ENCODE results near the gene UBQLN4.

The UBQLN4 gene

DNA sequence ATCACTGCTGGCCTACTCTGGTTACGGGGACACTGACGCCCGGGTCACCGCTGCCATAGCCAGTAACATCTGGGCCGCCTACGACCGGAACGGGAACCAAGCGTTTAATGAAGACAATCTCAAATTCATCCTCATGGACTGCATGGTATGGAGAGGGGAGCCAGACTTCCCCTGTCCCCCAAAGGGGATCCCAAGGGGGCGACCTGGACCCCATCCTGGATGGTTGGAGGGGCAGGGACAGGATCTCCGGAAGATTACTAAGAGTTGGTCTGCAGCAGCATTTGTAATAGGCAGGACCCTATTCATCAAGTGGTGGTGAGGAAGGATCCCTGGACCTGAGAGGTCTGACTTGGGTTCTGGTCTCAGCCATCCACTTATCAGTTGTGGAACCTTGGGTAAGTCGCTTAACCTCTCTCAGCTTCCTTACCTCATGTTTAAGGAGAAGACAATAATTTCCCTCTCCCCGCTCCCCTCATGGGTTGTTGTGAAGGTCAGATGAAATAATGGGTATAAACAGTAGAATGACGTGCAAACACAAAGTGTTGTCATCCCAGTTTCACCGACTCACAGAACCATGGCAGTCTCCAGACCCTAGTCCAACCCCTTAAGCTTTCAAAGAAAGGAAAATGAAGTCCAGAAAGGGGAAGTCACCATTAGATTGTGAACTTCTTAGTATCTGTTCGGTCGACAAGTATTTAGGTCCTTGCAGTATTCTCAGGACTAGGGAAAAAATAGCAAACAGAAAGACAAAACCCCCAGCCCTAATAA is 1.9 kb upstream of the UBQLN4 start:
- no peak for DNase-seq
- Histone ChIP-seq H3K9me3 (ENCODE audit: insufficient read depth, low read length, severe bottlenecking) (no peaks in the 10 kb centered on the region), H3K27ac (ENCODE audit: low read length) (peak overlapping the region; percentile 76), H3K4me2 (ENCODE audit: insufficient read depth, low read length) (peak overlapping the region; percentile 86), H3K36me3 (ENCODE audit: insufficient read depth, low read length) (peaks cover 30% of the 10 kb centered on the region), H2AFZ (ENCODE audit: low read depth, low read length) (peak overlapping the region; percentile 90), H3K27me3 (ENCODE audit: insufficient read depth, low read length, poor library complexity) (no peaks in the 10 kb centered on the region), H3K4me3 (ENCODE audit: low read depth in 1 of 2, low read length in 2 of 2) (peak overlapping the region; percentile 66 to 84; a peak in 3 of 4 replicates), H4K20me1 (ENCODE audit: insufficient read depth, low read length) (peaks cover 12% of the 10 kb centered on the region; the same call in 1 of the 2 replicates), H3K4me1 (ENCODE audit: insufficient read depth, low read length) (peaks cover 36% of the 10 kb centered on the region), H3K9ac (ENCODE audit: low read depth, low read length) (peak overlapping the region; percentile 72), H3K79me2 (ENCODE audit: insufficient read depth, low read length) (peaks cover 33% of the 10 kb centered on the region)
- ATAC-seq (ENCODE audit: insufficient read depth, low read depth), result no peak
- TF ChIP-seq CTCF (IDR thresholded peaks at IDR 0.05; ENCODE audit: borderline replicate concordance, extremely low read depth, low read length, poor library complexity, severe bottlenecking) (no peak), EZH2 (IDR thresholded peaks at IDR 0.05; ENCODE audit: borderline replicate concordance, low read depth, low read length, severe bottlenecking) (no peak)

GRCh38 chr1:156054500-156055280 is 1.1 kb upstream of the UBQLN4 start, which contains the start of gene LAMTOR2:
TSS of gene LAMTOR2 (plus strand) at chr1:156054782. CDS start at chr1:156054890, 108 bp downstream.
- H3K4me2 ChIP-seq (ENCODE audit: insufficient read depth, low read length), result peak within 1 kb of the TSS; percentile 86
- peaks cover 38% of the 10 kb centered on the region for H3K36me3 ChIP-seq (ENCODE audit: insufficient read depth, low read length)
- H2AFZ ChIP-seq (ENCODE audit: low read depth, low read length), result peak within 1 kb of the TSS; percentile 90
- H3K9me3 ChIP-seq (ENCODE audit: insufficient read depth, low read length, severe bottlenecking), result no peaks in the 10 kb centered on the region
- H3K4me1 ChIP-seq (ENCODE audit: insufficient read depth, low read length), result peaks cover 36% of the 10 kb centered on the region
- H3K27me3 ChIP-seq (ENCODE audit: insufficient read depth, low read length, poor library complexity), result no peaks in the 10 kb centered on the region
- peaks cover 33% of the 10 kb centered on the region for H3K79me2 ChIP-seq (ENCODE audit: insufficient read depth, low read length)
- ATAC-seq (ENCODE audit: insufficient read depth, low read depth) (peak; percentile 81), DNase-seq (peak; percentile 99)
- H3K27ac ChIP-seq (ENCODE audit: low read length), result peak within 1 kb of the TSS; percentile 85
- H3K9ac ChIP-seq (ENCODE audit: low read depth, low read length), result peak within 1 kb of the TSS; percentile 72
- H3K4me3 ChIP-seq (ENCODE audit: low read depth in 1 of 2, low read length in 2 of 2), result peak within 1 kb of the TSS; percentile 66 to 84
- peaks cover 12% of the 10 kb centered on the region; the same call in 1 of the 2 replicates for H4K20me1 ChIP-seq (ENCODE audit: insufficient read depth, low read length)
- TF ChIP-seq EZH2 (IDR thresholded peaks at IDR 0.05; ENCODE audit: borderline replicate concordance, low read depth, low read length, severe bottlenecking) (no peak), CTCF (IDR thresholded peaks at IDR 0.05; ENCODE audit: borderline replicate concordance, extremely low read depth, low read length, poor library complexity, severe bottlenecking) (no peak)

- ATAC-seq (ENCODE audit: insufficient read depth, low read depth) (peak; percentile 52), DNase-seq (peak; percentile 84)
- peak overlapping the region; percentile 42 for H3K27ac ChIP-seq (ENCODE audit: low read length)
- peaks cover 49% of the 10 kb centered on the region for H3K36me3 ChIP-seq (ENCODE audit: insufficient read depth, low read length)
- H4K20me1 ChIP-seq (ENCODE audit: insufficient read depth, low read length), result peaks cover 12% of the 10 kb centered on the region; the same call in 1 of the 2 replicates
- peak overlapping the region; percentile 72 for H3K9ac ChIP-seq (ENCODE audit: low read depth, low read length)
- peaks cover 33% of the 10 kb centered on the region for H3K79me2 ChIP-seq (ENCODE audit: insufficient read depth, low read length)
- peak overlapping the region; percentile 40 to 84; a peak in 3 of 4 replicates for H3K4me3 ChIP-seq (ENCODE audit: low read depth in 1 of 2, low read length in 2 of 2)
- H3K4me1 ChIP-seq (ENCODE audit: insufficient read depth, low read length), result peaks cover 36% of the 10 kb centered on the region
- peak overlapping the region; percentile 75 for H2AFZ ChIP-seq (ENCODE audit: low read depth, low read length)
- no peaks in the 10 kb centered on the region for H3K9me3 ChIP-seq (ENCODE audit: insufficient read depth, low read length, severe bottlenecking)
- TF ChIP-seq EZH2 (IDR thresholded peaks at IDR 0.05; ENCODE audit: borderline replicate concordance, low read depth, low read length, severe bottlenecking) (no peak), CTCF (IDR thresholded peaks at IDR 0.05; ENCODE audit: borderline replicate concordance, extremely low read depth, low read length, poor library complexity, severe bottlenecking) (peak; percentile 66)
- no peaks in the 10 kb centered on the region for H3K27me3 ChIP-seq (ENCODE audit: insufficient read depth, low read length, poor library complexity)
- H3K4me2 ChIP-seq (ENCODE audit: insufficient read depth, low read length), result peak overlapping the region; percentile 86
Measured at GRCh38 chr1:156052862-156053767, 483 bp downstream of the UBQLN4 start.

All from DND-41 (cell line).